GM21717 (cell line): ENCODE results near the gene CYP1A1.

ENCODE experiments used
- ATAC-seq: cut with Tn5 transposase; IDR thresholded peaks from one replicate; pipeline ENCODE4 v1.9.1; 2021; ENCODE audit warnings: mild to moderate bottlenecking, moderate library complexity; ENCODE audit not compliant: unreplicated experiment

CYP1A1 gene, protein sequence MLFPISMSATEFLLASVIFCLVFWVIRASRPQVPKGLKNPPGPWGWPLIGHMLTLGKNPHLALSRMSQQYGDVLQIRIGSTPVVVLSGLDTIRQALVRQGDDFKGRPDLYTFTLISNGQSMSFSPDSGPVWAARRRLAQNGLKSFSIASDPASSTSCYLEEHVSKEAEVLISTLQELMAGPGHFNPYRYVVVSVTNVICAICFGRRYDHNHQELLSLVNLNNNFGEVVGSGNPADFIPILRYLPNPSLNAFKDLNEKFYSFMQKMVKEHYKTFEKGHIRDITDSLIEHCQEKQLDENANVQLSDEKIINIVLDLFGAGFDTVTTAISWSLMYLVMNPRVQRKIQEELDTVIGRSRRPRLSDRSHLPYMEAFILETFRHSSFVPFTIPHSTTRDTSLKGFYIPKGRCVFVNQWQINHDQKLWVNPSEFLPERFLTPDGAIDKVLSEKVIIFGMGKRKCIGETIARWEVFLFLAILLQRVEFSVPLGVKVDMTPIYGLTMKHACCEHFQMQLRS

DNA sequence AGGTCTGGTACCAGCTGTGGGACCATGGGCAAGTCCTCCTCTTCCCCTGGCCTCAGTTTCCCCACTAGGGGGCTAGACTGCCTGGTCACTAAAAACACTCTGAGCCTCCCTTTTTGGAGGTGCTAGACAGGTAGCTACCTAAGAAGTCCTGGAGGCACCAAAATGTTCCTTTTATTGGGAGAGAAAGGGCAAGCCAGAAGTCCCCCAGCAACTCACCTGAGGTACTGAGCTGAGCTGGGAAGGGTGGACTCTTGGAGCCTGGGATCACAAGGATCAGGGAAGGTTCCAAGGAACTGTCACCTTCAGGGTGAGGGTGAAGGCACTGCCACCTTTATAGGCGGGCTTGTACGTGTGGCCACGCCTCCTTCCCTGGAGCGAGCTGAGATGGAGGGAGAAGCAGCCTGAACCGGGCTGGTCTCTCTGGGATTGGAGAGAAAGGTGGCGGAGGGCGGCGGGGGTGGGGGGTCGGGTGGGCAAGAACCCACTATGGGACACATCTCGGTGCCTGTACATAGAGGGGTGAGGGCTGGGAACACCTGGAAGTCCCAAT lies at the start of gene CYP1A1:
CYP1A1 (minus strand) TSS at position 304 of the 550 bp plus-strand sequence. CDS start 2,431 bp downstream, outside the sequence.
- ATAC-seq = no peak

- no peak for ATAC-seq
These were observed 48.5 kb upstream of the CYP1A1 start for GRCh38 chr15:74773731-74774252.

DNA sequence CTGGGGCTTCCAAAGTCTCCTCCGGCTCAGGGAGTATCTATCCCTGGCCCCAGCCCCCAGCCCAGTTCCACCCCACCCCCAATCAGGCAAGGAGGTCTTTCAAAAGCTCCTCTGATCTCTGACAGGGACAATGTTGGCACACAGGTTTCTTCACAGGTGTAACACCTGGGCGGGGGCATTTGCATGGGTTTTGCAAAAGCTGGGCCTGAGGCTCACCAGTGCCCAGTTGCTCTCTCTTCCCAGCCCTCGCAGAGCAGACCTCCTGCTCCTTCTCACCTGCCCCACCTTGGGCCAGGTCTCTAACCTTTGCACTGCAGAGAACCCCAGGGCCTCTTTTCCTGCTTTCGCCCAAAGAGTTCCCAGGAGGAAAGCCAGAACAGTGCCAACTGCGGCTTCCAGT lies 48.0 kb upstream of the CYP1A1 start:
- no peak for ATAC-seq

- no peak for ATAC-seq
These were observed 45.0 kb upstream of the CYP1A1 start for GRCh38 chr15:74770211-74770903.

- ATAC-seq = no peak
These were observed 44.2 kb upstream of the CYP1A1 start for GRCh38 chr15:74769463-74770025.

- no peak for ATAC-seq
These were observed 43.5 kb upstream of the CYP1A1 start for GRCh38 chr15:74768771-74769342.

DNA sequence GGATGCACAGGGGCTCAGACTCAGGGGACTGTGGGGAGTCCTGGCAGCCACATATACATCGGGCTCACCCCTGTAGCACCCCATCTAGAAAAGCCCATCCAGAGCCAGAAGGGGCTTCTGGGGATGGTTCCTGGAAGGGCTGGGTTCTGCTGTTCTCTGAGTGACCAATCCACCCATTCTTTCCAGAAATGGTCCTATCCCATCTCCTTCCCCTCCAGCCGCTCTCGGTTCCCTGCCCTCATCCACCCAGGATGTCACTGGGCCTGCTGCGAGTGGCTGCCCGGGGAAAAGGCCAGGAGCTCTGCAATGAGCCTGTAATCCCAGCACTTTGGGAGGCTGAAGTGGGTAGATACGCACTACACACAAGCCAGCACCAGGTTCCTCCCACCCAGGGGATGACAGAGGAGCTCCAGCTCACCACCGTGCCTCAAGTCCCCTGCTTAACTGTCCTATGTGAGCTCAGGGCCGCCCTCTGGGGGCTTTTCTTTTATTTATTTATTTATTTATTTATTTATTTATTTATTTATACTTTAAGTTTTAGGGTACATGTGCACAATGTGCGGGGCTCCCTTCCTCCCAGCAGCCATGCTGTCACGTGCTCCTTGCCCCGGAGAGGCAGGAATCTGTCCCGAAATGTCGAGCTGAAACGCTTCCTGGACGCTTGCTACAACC lies 42.9 kb upstream of the CYP1A1 start:
- no peak for ATAC-seq

- no peak for ATAC-seq
These were observed 42.1 kb upstream of the CYP1A1 start for GRCh38 chr15:74767167-74768098.

GRCh38 chr15:74763416-74763815 lies 38.1 kb upstream of the CYP1A1 start:
- no peak for ATAC-seq

GRCh38 chr15:74762791-74763150 lies 37.4 kb upstream of the CYP1A1 start:
- ATAC-seq = no peak

- no peak for ATAC-seq
These were observed 33.4 kb upstream of the CYP1A1 start for GRCh38 chr15:74758736-74759135.

- ATAC-seq = no peak
These were observed 29.4 kb upstream of the CYP1A1 start for GRCh38 chr15:74754593-74755215.

- no peak for ATAC-seq
These were observed 27.2 kb upstream of the CYP1A1 start for GRCh38 chr15:74752531-74752930.

GRCh38 chr15:74752011-74752410 lies 26.7 kb upstream of the CYP1A1 start:
- ATAC-seq = no peak

- ATAC-seq = no peak
These were observed 25.4 kb upstream of the CYP1A1 start for GRCh38 chr15:74750751-74751150.

DNA sequence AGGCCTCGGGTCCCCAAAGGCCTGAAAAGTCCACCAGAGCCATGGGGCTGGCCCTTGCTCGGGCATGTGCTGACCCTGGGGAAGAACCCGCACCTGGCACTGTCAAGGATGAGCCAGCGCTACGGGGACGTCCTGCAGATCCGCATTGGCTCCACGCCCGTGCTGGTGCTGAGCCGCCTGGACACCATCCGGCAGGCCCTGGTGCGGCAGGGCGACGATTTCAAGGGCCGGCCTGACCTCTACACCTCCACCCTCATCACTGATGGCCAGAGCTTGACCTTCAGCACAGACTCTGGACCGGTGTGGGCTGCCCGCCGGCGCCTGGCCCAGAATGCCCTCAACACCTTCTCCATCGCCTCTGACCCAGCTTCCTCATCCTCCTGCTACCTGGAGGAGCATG lies 24.5 kb upstream of the CYP1A1 start:
- ATAC-seq = no peak

DNA sequence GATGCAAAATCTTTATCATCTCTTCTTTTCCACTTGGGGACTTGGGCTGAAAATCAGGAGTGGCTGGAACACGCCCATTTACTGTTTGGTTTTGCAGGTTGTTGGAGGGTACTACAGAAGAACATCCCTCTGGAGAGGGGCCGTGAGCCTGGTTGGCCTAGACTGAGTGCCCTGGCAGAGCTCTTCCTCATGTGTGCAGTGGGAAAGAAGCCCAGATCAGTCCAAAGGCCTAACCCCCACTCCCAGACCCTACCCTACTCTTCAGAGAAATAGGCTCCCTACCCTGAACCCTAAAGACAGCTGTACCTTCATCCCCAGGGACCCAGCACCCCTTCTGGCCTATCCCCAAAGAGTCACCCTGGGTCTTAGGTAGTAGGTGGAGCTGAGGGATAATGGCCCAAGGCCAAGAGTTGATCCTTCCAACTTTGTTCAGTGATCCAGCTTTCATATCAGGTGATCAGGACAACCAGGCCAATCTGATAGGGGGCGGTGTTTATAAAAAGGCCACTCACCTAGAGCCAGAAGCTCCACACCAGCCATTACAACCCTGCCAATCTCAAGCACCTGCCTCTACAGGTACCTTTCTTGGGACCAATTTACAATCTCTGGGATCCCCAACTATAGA lies 23.1 kb upstream of the CYP1A1 start, which contains the start of gene CYP1A2:
CYP1A2 (plus strand) TSS at position 524 of the 625 bp plus-strand sequence. CDS start 894 bp downstream, outside the sequence.
- no peak for ATAC-seq

DNA sequence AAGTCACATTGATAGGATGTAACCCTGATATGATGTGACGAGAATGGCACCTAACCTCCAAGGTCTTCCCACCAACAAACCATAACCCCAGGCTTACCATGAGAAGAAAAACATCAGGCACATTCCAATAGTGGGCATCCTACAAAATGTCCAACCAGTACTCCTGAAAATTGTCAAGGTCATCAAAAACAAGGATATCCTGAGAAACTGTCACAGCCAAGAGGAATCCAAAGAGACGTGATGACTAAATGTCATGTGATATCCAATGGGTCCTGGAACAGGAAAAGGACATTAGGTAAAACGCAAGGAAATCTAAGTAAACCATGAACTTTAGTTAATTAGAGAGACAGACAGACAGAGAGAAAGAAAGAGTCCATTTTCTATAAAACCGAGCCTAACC lies 21.1 kb upstream of the CYP1A1 start:
- no peak for ATAC-seq
